Bone marrow (tissue), 2 donors: ENCODE results near the gene FOXN3.
"Not testable (repeated sequence)": the region's sequence is repeated elsewhere in the genome, so short reads cannot be mapped to it uniquely, and the experiment has no call there.

Source experiments
- DNase-seq, 2 donors: peaks; one replicate each; lab custom pipeline; 2025; lab: John Stamatoyannopoulos, UW

The FOXN3 gene

DNA sequence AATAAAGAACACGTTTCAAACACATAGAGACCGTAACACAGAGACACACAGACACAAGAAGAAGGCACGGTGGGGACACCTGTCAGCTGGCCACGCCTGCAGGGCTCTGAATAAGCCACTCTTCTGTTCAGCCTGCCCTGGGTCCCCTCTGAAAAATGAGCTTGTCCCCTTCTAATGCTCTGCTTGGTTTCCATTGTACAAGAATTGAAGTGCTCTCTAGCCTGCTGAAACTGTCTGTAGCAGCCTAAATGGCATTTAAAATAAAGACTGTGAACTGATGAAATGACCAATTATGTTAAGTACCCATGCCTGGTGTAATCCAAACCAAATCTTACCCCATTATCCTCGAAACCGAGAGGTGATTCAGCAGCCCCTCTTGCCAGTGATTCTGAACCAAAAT lies 139.8 kb downstream of the FOXN3 start:
- no peak for DNase-seq

DNA sequence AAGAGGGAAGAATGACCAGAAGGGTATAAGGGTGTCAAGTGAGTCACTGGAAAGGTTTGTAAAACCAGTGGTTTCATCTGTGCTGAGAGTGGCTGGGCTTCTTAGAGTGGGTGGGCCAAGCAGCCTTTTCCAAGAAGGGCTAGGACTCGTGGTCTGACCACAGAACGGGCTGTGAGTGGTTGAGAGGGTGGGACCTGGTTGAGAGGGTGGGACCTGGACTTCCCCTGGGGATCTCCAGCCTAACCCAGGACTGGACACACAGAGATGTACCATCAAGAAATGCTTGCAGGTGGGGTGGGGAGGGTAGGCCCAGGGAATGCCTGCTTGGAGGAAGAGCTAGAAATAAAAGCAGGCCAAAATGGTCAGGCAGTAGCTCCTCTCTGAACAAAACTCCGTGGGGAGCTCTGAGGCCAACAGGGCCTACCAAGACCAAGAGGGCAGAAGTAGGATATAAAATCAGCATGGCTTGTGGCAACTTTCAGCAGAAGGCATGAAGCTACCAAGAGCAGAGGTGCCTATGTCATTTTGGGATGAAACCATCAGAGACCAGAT lies 140.5 kb downstream of the FOXN3 start:
- no peak for DNase-seq

DNA sequence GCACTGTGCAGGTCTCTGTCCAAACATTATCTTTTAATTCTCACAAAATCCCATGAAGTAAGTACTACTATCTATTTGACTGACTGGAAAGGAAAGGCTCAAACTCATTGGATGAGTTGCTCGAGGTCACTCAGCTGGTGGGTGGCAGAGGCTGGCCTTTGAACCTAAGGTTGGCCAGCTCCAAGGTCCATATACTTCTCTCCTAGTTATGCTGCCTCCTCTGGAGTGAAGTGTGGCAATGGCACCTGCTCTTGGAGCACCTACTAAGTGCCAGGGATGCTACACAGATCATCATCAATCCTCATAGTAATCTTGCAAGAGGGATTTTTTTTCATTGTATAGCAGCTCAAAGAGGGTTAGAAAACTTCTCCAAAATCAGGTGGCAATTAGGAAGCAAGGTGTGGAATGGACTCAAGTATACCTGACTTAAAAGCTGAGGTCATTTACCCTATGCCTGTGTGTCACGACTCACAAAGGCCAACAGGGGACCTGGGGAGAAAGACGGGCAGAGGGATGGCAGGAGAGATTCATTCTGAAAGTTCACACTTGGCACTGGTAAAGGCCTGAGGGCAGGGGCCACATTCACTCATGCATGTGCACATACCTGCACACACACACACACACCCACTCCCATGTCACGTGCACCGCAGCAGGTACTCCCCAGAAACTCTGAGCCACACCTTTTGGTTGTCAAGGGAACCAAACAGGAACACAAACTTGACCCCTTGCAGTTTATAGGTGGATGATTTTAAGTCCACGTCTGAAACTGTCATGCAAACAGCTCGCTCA lies 146.4 kb downstream of the FOXN3 start:
- DNase-seq, result no peak

DNA sequence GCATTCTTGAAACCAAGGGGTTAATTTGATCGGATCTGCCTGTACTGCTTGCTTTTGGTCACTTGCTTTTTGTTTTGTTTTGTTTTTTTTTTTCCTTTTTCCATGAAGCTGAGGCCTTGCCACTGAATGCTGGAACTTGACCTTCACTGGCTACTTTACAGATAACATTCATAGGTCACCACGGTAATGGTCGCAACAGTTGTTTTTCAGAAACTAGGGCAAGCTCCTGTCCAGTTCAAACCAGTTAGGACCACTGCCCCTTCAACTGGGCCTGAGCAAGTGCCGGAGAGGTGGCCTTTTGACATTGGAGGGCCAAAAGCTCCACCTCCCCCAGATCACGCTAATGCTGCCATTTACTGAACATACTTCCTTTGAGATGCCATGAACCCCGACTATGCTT lies 147.6 kb downstream of the FOXN3 start:
- no peak for DNase-seq

DNA sequence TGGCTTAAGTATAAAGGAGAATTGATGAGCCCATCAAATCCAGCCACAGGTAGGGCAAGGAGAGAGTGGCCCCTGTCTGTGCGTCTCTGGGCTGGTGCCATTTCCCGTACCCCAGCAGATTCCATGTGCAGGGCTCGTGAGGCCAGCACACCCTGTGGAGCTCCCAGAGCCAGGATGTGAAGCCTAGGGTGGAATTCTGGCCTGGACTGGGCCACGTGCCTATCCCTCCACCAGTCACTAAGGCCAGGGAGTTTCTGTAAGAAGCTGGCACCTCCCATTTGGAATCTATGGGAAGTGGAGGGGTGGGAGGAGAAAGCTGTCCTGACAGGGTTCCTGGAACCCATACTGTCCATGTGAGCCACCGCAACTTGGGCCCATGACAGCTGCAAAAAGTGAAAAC lies 148.5 kb downstream of the FOXN3 start:
- DNase-seq, result no peak

DNA sequence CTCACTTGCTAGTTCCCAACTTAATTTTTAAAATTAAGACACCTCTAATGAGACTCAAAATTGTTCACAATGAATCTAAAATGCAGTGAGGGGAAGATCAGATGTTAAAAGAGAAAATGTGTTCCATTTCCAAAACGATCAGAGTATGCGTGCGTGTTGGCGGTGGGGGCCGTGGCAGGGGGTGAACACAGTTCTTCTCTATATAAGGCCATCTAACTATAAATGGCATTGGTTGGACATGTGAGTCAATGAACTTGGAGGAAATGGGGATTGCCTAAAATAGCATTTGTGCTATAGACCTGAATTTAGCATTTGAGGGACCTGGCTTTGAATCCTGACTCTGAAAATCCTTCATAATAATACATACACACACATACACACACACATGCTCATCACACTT lies 149.4 kb downstream of the FOXN3 start:
- no peak for DNase-seq

DNA sequence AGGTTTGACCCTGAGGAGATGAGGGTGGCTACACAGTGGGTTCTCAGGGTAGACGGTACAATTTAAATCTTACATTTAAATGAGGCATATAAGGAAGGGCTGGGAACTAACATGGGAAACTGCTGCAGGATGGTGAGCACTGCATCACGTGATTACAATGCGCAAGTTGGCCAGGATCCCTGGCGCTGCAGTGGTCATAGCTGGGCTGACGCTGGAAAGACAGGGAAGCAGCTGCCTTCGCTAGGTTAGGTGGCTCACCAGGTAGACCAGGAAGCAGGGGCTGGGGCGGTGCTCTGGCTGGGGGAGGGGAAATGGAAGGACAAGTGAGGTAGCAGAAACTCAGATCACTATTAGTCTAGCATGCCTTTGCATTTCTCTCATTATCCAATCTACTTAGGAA lies 149.9 kb downstream of the FOXN3 start:
- no peak for DNase-seq

DNA sequence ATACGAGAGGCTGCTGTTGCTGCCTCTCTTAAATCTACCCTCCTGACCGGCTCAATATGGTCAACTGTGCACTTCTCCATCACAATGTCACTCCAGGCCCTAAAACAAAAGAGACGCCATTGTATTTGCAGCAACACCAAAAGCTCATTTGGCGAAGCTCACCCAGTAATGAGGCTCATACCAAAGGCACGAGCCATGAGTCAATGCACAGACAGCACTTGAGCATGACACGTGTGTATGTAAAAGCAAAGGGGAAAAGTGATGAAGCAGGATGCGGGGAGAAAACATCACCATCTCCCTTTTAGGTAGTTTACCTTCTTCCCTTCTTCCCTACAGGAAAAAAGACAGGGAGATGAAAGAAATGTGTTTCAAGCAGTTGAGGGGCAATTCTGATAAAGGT lies 150.3 kb downstream of the FOXN3 start:
- no peak for DNase-seq

DNA sequence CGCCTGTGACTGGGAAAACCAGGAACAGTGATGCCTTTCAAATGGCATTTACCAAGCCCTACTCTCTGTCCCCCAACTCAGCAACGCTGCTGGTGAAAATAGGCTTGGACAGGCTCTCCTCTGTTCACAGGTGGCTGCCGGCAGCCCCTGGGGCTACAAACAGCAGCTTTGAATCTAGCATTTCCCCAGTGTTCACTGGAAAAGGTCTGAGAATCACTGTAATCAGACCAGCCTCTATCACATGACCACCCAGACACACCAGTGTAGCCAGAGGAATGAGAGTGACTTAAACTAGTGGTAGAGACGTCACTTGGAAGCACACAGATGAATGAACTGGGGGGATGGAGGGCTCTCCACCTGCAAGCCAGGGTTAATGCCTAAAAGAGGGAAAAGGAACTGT lies 151.8 kb downstream of the FOXN3 start:
- no peak for DNase-seq

DNA sequence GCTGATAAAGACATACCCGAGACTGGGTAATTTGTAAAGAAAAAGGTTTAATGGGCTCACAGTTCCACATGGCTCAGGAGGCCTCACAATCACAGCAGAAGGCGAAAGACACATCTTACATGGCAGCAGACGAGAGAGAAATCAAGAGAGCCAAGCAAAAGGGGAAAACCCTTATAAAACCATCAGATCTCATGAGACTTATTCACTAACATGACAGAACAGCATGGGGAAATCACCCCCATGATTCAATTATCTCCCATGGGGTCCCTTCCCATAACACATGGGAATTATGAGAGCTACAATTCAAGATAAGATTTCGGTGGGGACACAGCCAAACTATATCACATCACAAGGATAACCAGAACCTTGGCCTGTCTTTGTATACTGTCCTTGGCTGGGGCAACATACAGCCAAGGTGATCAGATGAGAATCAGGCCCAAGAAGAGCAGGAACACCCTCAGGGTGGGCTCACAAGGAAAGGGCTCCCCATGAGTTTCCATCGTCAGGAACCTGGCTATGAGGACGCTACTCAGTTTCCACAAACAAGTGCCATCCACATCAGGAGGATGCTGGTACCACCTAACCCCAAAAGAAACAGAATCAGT lies 152.7 kb downstream of the FOXN3 start:
- no peak for DNase-seq

DNA sequence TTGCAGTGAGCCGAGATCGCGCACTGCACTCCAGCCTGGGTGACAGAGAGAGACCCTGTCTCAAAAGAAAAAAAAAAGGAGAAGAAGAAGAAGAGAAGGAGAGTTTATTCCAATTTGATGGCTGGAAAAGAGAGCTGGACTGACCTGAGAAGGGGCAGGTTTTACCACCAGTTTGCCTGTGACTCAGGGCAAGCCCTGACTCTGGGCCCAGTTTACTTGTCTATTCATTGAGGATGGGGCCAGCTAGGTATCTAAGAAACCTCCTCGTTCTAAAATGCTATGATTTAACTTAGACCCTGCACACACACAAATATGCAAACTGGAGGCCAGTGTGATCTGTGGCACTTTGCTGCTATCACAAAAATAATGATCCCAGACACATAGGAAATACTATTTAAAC lies 155.0 kb downstream of the FOXN3 start:
- DNase-seq, result no peak

DNA sequence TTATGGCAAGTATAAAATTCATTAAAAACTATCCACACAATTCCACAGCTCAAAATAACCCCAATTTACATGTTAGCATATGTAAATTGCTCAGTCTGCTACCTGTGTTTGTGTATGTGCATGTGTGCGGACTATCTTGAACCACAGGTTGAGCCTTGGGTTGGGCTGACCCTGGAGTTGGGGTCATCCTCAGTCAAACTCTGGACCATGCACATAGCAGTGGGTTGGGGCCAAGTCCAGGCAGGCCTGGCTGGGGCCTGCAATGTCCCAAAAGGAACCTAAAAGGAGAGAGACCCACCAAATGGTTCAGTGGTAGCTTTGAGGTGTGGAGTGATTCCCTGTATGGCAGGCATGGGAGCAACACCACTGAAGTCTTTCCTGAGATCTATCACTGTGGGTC lies 156.1 kb downstream of the FOXN3 start:
- no peak for DNase-seq

DNA sequence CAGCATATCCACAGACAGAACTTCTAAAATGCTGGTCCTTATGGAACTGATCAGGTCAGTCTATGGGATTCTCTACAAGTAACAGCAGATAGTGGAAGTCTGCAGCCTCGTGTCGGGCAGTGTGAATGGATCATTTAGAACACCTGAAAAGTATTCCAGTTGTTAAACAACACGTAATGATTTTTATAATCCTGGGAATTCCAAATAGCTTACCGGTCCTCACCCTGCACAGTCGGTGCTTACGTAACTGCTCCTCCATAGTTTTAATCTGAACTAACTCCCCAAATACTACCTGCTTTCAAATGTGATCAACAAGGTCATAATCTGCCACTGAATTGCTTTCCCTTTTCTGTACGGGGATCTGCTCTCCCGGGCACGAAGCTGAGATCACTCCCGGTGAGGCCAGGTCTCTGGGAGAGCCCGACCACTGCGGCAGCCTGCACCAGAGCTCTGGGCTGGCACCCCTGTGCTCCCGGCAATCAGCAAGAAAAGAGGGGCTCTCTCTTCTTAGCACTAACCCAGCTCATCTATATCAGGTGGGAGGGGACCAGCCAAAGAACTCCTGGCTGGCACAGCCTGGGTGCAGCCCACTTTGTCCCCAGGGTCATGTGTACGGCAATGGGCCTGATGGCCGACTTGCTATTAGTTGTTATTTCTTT lies 157.0 kb downstream of the FOXN3 start:
- DNase-seq, result no peak

DNA sequence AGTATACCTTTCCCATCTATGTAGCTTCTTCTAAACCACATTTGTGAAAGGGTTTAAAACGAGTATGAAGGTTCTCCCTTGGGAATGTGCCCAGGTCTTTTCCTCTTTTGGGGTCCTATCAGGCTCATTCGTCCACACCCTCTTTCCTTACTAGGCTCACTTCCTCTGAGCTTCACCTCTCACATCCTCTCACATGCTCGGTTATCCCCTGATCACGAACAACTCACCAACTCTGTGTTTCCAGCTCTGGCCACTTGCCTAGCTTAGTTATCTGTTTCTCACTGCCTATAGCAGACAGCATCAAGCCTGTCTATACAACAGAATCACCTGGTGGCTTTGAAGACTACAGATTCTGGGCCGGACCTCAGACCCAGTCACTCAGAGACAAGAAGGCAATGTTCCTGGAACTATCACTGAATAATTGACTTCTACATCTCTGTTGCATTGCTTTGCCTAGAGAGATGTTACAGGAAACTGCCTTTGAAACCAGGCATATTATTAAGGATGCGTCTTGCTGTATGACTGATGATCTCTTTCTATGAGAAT lies 158.2 kb downstream of the FOXN3 start:
- DNase-seq, result no peak

DNA sequence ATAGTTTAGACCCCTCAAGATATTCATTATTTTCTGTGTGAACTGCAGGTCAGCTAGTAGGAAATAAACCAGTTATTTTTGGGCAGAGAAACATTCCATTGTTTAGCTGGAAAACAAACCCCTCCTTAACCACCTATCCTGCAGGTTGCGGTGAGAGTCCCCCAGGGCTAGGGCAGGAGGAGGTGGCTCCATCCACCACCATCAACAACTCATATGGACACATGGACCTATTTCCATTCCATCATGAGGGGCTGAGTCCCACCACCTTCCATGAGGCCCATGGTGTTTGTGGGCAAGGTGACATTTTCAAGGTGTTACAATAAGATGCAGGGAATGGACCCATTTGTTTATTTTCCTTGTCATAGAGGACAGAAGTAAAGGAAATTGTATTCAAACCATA lies 160.1 kb downstream of the FOXN3 start:
- DNase-seq, result no peak

DNA sequence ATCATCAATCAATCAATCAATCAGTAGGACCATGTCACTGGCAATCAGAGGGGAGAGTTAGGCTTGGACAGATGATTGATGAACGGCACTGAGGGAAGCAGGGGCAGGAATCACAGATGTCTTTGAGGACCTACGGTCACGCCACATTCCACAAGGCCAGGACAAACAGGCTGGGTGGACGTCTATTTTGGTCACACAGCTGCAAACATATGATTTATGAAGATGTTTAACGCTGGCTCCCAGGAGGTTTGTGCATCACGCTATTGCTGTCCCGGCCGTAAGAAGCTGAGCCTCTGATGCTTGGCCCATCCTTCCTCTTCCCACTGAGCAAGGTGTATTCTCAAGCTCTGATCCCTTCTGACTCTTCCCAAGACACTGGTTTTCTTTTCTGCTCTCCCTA lies 160.8 kb downstream of the FOXN3 start:
- no peak for DNase-seq

DNA sequence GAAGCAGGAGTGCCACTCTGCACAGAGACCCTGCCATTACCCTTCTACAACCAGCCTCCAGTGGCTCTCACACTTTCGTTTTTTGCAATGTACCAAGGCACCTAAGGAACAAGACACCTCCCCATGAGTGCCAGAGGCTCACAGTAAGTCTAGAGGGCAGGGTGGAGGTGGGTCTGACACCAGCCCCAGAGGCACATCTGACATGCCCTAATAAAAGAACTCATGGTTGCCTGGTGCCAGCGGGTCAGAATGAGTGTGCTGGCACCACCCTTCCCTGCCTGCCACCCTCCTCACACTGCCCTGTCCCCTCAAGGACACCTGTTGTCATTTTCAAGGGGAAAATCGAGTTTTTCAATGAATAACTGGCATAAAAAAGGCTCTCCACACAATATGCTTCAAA lies 161.2 kb downstream of the FOXN3 start:
- no peak for DNase-seq

DNA sequence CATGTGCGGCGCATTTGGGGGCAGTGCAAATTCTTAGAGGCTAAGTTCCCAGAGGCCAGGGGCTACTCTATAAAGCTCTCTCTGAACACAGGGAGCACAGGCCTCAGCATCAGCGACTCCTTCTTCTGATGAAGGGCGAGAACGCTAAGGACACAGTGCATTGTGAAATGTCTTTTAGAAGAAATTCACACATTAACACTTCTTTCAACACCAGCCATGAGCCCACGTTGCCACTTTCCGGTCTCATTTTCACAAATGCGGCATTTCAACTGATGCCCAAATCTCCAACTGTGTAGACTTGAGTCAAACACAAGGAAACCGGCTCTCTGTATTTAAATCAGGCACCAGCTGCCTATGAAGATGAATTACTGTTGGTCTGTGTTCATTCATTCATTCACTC lies 162.0 kb downstream of the FOXN3 start:
- DNase-seq, result no peak

DNA sequence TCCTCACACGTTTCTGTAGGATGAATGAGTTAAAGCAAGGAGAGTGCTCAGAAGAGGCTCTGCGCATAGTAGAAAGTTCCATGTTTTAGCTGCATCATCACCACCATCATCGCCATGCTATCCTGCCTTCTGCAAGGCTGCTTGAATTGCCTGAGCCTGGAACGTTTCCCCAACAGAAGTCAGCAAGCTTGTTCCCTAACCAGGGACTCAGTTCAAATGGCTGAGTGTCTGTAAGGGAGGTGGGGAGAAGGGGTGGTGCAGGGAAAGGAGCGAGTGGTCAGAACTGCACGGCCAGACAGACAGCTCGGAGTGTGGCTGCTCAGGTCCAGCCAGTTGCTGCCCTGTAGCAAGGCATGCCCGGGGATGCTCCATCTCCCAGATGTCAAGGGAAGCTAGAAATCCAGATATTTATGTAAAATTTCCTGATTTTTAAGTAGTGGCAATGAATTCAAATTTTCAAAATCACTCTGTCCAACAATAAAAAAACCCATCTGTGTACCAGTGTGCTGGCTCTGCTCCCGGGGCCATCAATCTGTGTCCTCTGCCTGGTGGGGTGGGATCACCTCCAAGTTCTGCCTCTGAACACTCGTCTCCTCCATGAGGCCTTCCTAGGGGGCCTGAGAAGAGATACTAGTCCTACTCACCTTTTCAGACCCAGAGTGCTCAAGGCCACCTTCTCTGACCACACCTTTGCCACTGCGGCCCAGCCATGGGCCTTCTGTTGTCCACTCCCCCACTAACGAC lies 162.7 kb downstream of the FOXN3 start:
- no peak for DNase-seq

DNA sequence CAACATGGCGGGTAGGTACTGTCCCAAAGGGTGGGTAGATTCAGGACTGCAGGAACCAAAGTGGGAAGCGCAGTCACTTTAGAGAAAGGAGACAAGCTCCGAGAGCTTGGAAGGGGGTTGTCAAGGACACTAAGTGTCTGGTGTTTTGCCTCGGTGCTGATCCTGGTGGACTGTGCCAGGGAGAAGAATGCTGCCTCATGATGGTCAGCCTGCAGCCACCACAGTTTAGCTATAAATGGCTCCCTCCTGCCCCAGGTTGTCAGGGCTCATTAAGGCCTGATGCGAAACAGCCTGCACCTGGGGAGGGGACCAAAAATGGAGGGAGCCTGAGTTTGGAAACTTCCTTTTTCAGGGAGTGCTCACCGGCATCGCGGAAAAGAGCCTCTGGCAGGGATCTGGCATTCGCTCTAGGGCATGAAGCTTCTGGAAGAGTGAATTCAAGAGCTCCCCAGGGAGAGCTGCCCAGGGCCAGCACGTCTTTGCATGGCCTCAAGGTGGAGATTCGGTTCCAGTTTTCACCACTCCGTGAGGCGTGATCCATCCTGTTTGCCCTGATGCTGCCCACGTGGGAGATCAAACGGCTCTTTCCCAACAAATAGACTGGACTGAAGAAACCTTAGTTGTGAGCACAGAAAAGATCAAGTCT lies 164.0 kb downstream of the FOXN3 start:
- DNase-seq, result no peak

DNA sequence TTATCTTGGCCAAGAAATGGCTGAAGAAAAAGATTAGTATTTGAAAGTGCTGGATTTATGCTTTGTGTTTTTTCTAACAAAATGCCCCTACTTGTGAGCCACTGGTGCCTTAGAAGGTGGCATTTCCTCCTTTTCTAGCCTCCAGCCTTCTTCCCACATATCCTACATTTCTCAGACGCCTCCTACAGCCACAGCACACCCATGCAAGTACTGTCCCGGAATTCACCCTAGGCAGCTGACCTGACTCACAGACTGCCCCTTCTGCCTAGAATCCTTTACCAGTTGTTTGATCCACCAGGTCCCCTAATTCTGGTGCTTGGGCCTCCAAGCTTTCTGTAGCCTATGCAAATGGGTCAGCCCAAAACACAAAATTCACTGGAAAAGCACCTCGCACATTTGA lies 166.0 kb downstream of the FOXN3 start:
- no peak for DNase-seq

DNA sequence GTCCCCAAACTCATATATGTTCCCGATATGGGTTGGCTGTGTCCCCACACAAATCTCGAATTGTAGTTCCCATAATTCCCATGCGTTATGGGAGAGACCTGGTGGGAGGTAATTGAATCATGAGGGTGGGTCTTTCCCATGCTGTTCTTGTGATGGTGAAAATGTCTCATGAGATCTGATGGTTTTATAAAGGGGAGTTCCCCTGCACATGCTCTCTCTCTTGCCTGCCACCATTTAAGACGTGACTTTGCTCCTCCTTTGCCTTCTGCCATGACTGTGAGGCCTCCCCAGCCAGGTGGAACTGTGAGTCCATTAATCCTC lies 166.4 kb downstream of the FOXN3 start:
- not testable (repeated sequence) for DNase-seq
